Diencephalon (tissue), 1 donor: ENCODE data around the gene OSR1. TPM values are rescaled to one million over a fixed set of nuclear protein-coding genes. Genes with fewer than 3 reads are reported as not detected.

ENCODE experiments used
- small RNA-seq: library from RNA; depleted of rRNA; stranded (forward); fragments of <200 nt; gene quantifications from one replicate; pipeline ENCODE3, GENCODE V24; 2014
- total RNA-seq: library from RNA; depleted of rRNA; stranded (reverse); fragments of >200 nt; gene quantifications from one replicate; pipeline ENCODE4 v1.2.3, GENCODE V29; 2014

Gene OSR1
- total RNA-seq = 2.5 TPM

GRCh38 chr2:19358242-19359020 lies at the start of gene OSR1:
Gene OSR1, minus strand, starts transcription at chr2:19358623. Its CDS starts 4,818 bp downstream, at chr2:19353805.

Small RNA genes lying within 50 kb of the gene (small RNA-seq; reads per million reads assigned to genes)
- not detected for gene MIR4757
